Measurements from ENCODE around the gene MSL3.

Gene MSL3

GRCh38 chrX:11757719-11758399 is at the start of gene MSL3:
Gene MSL3, plus strand, starts transcription at chrX:11758237. Its CDS starts 27 bp downstream, at chrX:11758264.
- peak within 1 kb of the TSS; percentile 77 for H3K9ac ChIP-seq (ENCODE audit: low read length)
- H3K4me3 ChIP-seq (ENCODE audit: low read length), result peak within 1 kb of the TSS; percentile 89
- no peaks in the 10 kb centered on the region for H3K27me3 ChIP-seq (ENCODE audit: control insufficient read depth, insufficient read depth, low read length)
- peaks cover 11% of the 10 kb centered on the region for H3K4me1 ChIP-seq (ENCODE audit: control insufficient read depth, insufficient read depth, low read length)
- no peaks in the 10 kb centered on the region for H3K9me3 ChIP-seq (ENCODE audit: control insufficient read depth, low read length)
- no peaks in the 10 kb centered on the region for H3K36me3 ChIP-seq (ENCODE audit: control insufficient read depth, insufficient read depth, low read length)

GRCh38 chrX:11722304-11722703 is 35.7 kb upstream of the MSL3 start:
- H3K36me3 ChIP-seq (ENCODE audit: control insufficient read depth, insufficient read depth, low read length), result no peaks in the 10 kb centered on the region
- H3K4me3 ChIP-seq (ENCODE audit: low read length), result no peak overlapping the region
- H3K27me3 ChIP-seq (ENCODE audit: control insufficient read depth, insufficient read depth, low read length), result no peaks in the 10 kb centered on the region
- peaks cover 4% of the 10 kb centered on the region for H3K4me1 ChIP-seq (ENCODE audit: control insufficient read depth, insufficient read depth, low read length)
- H3K9me3 ChIP-seq (ENCODE audit: control insufficient read depth, low read length), result no peaks in the 10 kb centered on the region
- no peak overlapping the region for H3K9ac ChIP-seq (ENCODE audit: low read length)

- Histone ChIP-seq H3K27me3 (ENCODE audit: control insufficient read depth, insufficient read depth, low read length) (no peaks in the 10 kb centered on the region), H3K9ac (ENCODE audit: low read length) (no peak overlapping the region), H3K4me1 (ENCODE audit: control insufficient read depth, insufficient read depth, low read length) (peaks cover 4% of the 10 kb centered on the region), H3K9me3 (ENCODE audit: control insufficient read depth, low read length) (no peaks in the 10 kb centered on the region), H3K36me3 (ENCODE audit: control insufficient read depth, insufficient read depth, low read length) (no peaks in the 10 kb centered on the region), H3K4me3 (ENCODE audit: low read length) (no peak overlapping the region)
These were observed 33.7 kb upstream of the MSL3 start for GRCh38 chrX:11724122-11725017.

- Histone ChIP-seq H3K27me3 (ENCODE audit: control insufficient read depth, insufficient read depth, low read length) (no peaks in the 10 kb centered on the region), H3K36me3 (ENCODE audit: control insufficient read depth, insufficient read depth, low read length) (no peaks in the 10 kb centered on the region), H3K4me3 (ENCODE audit: low read length) (no peak overlapping the region), H3K9ac (ENCODE audit: low read length) (no peak overlapping the region), H3K9me3 (ENCODE audit: control insufficient read depth, low read length) (no peaks in the 10 kb centered on the region), H3K4me1 (ENCODE audit: control insufficient read depth, insufficient read depth, low read length) (peaks cover 4% of the 10 kb centered on the region)
These were observed 32.2 kb upstream of the MSL3 start for GRCh38 chrX:11725631-11726442.

- H3K9ac ChIP-seq (ENCODE audit: low read length), result no peak overlapping the region
- H3K36me3 ChIP-seq (ENCODE audit: control insufficient read depth, insufficient read depth, low read length), result no peaks in the 10 kb centered on the region
- no peak overlapping the region for H3K4me3 ChIP-seq (ENCODE audit: low read length)
- no peaks in the 10 kb centered on the region for H3K27me3 ChIP-seq (ENCODE audit: control insufficient read depth, insufficient read depth, low read length)
- H3K9me3 ChIP-seq (ENCODE audit: control insufficient read depth, low read length), result no peaks in the 10 kb centered on the region
- H3K4me1 ChIP-seq (ENCODE audit: control insufficient read depth, insufficient read depth, low read length), result peaks cover 4% of the 10 kb centered on the region
These were observed 29.5 kb upstream of the MSL3 start for GRCh38 chrX:11728556-11728955.

- Histone ChIP-seq H3K4me3 (ENCODE audit: low read length) (no peak overlapping the region), H3K9ac (ENCODE audit: low read length) (no peak overlapping the region), H3K4me1 (ENCODE audit: control insufficient read depth, insufficient read depth, low read length) (no peaks in the 10 kb centered on the region), H3K27me3 (ENCODE audit: control insufficient read depth, insufficient read depth, low read length) (no peaks in the 10 kb centered on the region), H3K9me3 (ENCODE audit: control insufficient read depth, low read length) (no peaks in the 10 kb centered on the region), H3K36me3 (ENCODE audit: control insufficient read depth, insufficient read depth, low read length) (no peaks in the 10 kb centered on the region)
These were observed 24.4 kb upstream of the MSL3 start for GRCh38 chrX:11733614-11734013.

GRCh38 chrX:11739776-11740175 is 18.3 kb upstream of the MSL3 start:
- Histone ChIP-seq H3K4me3 (ENCODE audit: low read length) (no peak overlapping the region), H3K36me3 (ENCODE audit: control insufficient read depth, insufficient read depth, low read length) (no peaks in the 10 kb centered on the region)

GRCh38 chrX:11740794-11741193 is 17.2 kb upstream of the MSL3 start:
- Histone ChIP-seq H3K27me3 (ENCODE audit: control insufficient read depth, insufficient read depth, low read length) (no peaks in the 10 kb centered on the region), H3K9ac (ENCODE audit: low read length) (no peak overlapping the region), H3K9me3 (ENCODE audit: control insufficient read depth, low read length) (no peaks in the 10 kb centered on the region), H3K4me1 (ENCODE audit: control insufficient read depth, insufficient read depth, low read length) (no peaks in the 10 kb centered on the region), H3K4me3 (ENCODE audit: low read length) (no peak overlapping the region), H3K36me3 (ENCODE audit: control insufficient read depth, insufficient read depth, low read length) (no peaks in the 10 kb centered on the region)

More at GRCh38 chrX:11739776-11740175, 18.3 kb upstream of the MSL3 start:
- H3K27me3 ChIP-seq (ENCODE audit: control insufficient read depth, insufficient read depth, low read length), result no peaks in the 10 kb centered on the region
- H3K4me1 ChIP-seq (ENCODE audit: control insufficient read depth, insufficient read depth, low read length), result no peaks in the 10 kb centered on the region
- H3K9me3 ChIP-seq (ENCODE audit: control insufficient read depth, low read length), result no peaks in the 10 kb centered on the region
- no peak overlapping the region for H3K9ac ChIP-seq (ENCODE audit: low read length)

GRCh38 chrX:11741574-11741973 is 16.5 kb upstream of the MSL3 start:
- H3K4me3 ChIP-seq (ENCODE audit: low read length), result no peak overlapping the region
- H3K9me3 ChIP-seq (ENCODE audit: control insufficient read depth, low read length), result no peaks in the 10 kb centered on the region
- no peaks in the 10 kb centered on the region for H3K36me3 ChIP-seq (ENCODE audit: control insufficient read depth, insufficient read depth, low read length)
- H3K4me1 ChIP-seq (ENCODE audit: control insufficient read depth, insufficient read depth, low read length), result no peaks in the 10 kb centered on the region
- H3K27me3 ChIP-seq (ENCODE audit: control insufficient read depth, insufficient read depth, low read length), result no peaks in the 10 kb centered on the region
- no peak overlapping the region for H3K9ac ChIP-seq (ENCODE audit: low read length)

- H3K4me3 ChIP-seq (ENCODE audit: low read length), result no peak overlapping the region
- no peaks in the 10 kb centered on the region for H3K27me3 ChIP-seq (ENCODE audit: control insufficient read depth, insufficient read depth, low read length)
- H3K9me3 ChIP-seq (ENCODE audit: control insufficient read depth, low read length), result no peaks in the 10 kb centered on the region
- no peak overlapping the region for H3K9ac ChIP-seq (ENCODE audit: low read length)
- H3K36me3 ChIP-seq (ENCODE audit: control insufficient read depth, insufficient read depth, low read length), result no peaks in the 10 kb centered on the region
- H3K4me1 ChIP-seq (ENCODE audit: control insufficient read depth, insufficient read depth, low read length), result no peaks in the 10 kb centered on the region
These were observed 12.2 kb upstream of the MSL3 start for GRCh38 chrX:11745881-11746280.

GRCh38 chrX:11750046-11750445 is 8.0 kb upstream of the MSL3 start:
- Histone ChIP-seq H3K9ac (ENCODE audit: low read length) (no peak overlapping the region), H3K4me1 (ENCODE audit: control insufficient read depth, insufficient read depth, low read length) (peaks cover 5% of the 10 kb centered on the region), H3K4me3 (ENCODE audit: low read length) (no peak overlapping the region), H3K27me3 (ENCODE audit: control insufficient read depth, insufficient read depth, low read length) (no peaks in the 10 kb centered on the region), H3K9me3 (ENCODE audit: control insufficient read depth, low read length) (no peaks in the 10 kb centered on the region), H3K36me3 (ENCODE audit: control insufficient read depth, insufficient read depth, low read length) (no peaks in the 10 kb centered on the region)

GRCh38 chrX:11750694-11751093 is 7.3 kb upstream of the MSL3 start:
- H3K4me1 ChIP-seq (ENCODE audit: control insufficient read depth, insufficient read depth, low read length), result peaks cover 5% of the 10 kb centered on the region
- H3K9ac ChIP-seq (ENCODE audit: low read length), result no peak overlapping the region
- no peaks in the 10 kb centered on the region for H3K27me3 ChIP-seq (ENCODE audit: control insufficient read depth, insufficient read depth, low read length)
- no peak overlapping the region for H3K4me3 ChIP-seq (ENCODE audit: low read length)
- H3K36me3 ChIP-seq (ENCODE audit: control insufficient read depth, insufficient read depth, low read length), result no peaks in the 10 kb centered on the region
- no peaks in the 10 kb centered on the region for H3K9me3 ChIP-seq (ENCODE audit: control insufficient read depth, low read length)

Measured in mucosa of stomach (tissue), 1 donor.